GM12801 (cell line): ENCODE measurements around the gene ID3.

Experiments
- TF ChIP-seq, protein P1 (sequence below): IDR thresholded peaks from one replicate; pipeline ENCODE4 v1.5.1; 2011; ENCODE audit warnings: control low read depth; ENCODE audit not compliant: insufficient read length; ENCODE audit errors: extremely low read depth

ID3 gene

DNA sequence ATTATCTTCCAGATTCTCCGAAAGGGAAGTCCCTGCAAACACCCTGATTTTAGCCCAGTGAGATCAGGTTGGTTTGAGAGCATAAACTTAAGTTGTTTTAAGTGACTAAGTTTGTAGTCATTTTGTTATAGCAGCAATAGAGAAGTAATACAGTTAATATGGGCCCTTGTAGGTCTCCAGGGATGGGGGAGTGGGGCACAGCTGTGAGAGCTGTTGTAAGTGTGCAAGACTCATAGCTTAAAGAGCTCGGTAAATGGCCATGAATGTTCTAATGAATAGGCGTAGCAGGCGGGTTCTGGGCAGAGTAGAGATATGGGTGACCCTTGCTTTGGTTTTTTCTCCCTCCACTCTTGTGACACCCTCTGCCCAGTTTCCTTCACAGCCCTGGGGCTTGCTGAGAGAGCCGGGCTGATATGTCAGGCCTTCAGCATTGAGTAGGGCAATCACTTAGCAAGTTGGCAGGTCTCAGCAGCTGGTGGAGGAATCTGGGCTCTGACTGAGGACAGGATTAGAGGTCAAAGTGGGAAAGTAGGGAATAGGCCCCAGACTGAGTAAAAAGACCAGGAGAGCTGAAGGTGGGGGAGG lies 16.0 kb upstream of the ID3 start:
- TF ChIP-seq, protein P1, sequence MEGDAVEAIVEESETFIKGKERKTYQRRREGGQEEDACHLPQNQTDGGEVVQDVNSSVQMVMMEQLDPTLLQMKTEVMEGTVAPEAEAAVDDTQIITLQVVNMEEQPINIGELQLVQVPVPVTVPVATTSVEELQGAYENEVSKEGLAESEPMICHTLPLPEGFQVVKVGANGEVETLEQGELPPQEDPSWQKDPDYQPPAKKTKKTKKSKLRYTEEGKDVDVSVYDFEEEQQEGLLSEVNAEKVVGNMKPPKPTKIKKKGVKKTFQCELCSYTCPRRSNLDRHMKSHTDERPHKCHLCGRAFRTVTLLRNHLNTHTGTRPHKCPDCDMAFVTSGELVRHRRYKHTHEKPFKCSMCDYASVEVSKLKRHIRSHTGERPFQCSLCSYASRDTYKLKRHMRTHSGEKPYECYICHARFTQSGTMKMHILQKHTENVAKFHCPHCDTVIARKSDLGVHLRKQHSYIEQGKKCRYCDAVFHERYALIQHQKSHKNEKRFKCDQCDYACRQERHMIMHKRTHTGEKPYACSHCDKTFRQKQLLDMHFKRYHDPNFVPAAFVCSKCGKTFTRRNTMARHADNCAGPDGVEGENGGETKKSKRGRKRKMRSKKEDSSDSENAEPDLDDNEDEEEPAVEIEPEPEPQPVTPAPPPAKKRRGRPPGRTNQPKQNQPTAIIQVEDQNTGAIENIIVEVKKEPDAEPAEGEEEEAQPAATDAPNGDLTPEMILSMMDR, result no peak

DNA sequence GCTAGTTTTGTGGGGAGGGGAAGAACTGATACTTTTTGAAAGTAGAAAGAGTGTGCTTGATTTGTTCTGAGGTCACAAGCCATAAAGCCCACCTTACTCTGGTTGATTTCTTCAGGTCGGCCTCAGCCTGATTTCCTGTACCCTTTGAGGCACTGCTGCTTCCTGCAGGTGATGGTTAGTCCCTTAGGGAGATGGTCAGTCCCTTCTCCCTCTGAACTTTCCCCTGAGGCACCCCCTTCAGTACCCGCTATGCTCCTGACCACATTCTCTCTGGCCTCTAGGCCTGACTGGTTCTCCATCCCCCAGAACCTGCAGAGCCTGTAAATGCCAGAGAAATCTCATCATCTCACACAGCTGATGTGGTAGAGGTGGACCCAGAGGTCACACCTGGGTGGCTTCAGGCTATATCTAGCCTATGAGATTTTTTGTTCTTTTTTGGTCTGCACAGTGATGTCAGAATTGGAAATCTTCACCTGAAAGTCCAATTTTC lies 15.0 kb upstream of the ID3 start:
- TF ChIP-seq, protein P1, result no peak

DNA sequence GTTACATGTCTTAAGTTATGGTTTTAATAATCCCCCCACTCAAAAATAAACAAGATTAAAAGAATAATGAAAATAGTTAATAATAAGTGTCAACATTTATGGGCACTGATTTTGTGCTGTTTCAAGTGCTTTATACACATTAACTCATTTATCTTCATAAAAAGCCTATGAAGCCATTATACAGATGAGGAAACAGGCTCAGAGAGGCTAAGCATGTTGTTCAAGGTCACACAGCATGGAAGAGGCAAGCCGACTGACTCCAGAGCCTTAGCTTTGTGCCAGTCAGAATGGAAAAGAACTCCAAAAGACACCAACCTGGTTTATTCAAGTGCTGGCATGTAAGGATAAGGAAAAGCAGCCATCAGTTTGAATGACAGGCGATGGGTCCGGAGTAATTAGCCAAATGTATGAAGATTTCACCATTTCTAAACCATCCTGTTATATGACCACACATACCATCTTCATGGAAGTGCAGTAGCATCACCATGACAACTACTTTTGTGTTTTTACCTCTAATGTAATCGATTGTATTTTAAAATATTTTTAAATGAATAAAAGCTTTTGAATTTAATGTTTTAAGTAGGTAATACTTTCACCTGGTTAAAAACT lies 14.4 kb upstream of the ID3 start:
- TF ChIP-seq, protein P1, result no peak

DNA sequence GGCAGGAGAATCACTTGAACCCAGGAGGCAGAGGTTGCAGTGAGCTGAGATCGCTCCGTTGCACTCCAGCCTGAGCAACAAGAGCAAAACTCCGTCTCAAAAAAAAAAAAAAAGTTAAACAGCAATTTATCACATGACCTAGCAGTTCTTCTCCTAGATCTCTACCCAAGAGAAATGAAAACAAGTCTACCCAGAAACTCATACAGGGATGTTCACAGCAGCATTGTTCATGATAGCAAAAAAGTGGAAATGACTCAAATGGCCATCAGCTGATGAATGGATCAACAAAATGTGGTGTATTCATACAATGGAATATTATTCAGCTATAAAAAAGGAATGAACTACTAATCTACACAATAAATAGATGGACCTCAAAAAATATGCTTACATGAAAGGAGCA lies 12.2 kb upstream of the ID3 start:
- TF ChIP-seq, protein P1, result no peak

DNA sequence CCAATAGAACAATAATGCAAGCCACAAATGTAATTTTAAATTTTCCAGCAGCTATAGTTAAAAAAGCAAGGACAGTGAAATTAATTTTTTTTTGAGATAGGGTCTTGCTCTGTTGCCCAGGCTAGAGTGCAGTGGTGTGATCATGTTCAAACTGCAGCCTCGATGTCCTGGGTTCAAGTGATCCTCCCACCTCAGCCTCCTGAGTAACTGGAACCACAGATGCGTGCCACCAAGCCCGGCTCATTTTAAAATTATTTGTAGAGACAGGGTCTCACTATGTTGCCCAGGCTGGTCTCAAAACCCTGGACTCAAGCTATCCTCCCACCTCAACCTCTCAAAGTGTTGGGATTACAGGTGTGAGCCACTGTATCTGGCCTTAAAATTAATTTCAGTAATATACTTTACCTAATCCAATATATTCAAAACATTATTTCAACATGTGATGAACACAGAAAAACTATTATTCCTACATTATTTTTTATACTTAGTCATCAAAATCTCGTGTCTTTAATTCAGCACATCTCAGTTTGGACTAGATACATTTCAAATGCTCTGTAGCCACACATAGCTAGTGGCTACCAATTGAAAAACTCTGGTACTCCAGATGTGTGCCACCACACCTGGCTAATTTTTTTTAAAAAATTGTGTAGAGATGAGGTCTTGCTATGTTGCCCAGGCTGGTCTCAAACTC lies 10.8 kb upstream of the ID3 start:
- TF ChIP-seq, protein P1, result no peak

DNA sequence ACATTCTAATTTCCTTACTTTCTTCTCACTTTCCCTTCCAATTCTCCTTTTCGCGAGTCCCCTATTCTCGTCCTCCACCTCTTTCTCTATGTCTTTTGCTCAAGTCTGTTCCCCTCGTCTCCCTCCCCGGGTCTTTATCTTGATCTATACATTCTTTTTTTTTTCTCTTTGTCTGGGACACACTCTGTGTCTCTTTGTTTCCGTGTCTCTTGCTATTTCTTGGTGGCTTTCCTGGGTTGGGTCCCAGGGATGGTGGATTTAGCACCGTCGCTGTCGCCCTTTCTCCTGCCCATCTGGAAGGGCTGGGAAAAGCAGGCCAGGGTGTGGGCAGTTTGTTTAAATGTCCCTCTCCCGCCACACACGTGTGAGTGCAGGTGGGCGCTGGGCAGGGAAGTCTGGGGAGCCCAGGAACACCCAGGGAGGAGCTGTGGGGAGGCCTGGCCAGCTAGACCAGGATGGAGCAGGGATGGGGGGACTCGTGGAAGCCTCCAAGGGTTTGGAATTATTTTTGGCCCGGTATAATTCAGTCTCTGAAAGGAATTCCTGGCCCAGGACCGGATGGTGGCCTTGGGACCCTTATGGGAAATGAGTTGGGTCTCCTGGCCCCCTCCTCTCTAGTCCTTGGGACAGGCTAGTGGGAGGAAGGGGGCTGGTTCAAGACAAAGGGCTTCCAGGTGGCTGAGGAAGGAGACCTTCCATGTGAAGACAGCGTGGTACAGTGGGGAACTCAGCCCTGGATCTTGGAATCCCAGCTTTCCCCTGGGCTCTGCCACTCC lies 9.5 kb upstream of the ID3 start:
- TF ChIP-seq, protein P1, result no peak

DNA sequence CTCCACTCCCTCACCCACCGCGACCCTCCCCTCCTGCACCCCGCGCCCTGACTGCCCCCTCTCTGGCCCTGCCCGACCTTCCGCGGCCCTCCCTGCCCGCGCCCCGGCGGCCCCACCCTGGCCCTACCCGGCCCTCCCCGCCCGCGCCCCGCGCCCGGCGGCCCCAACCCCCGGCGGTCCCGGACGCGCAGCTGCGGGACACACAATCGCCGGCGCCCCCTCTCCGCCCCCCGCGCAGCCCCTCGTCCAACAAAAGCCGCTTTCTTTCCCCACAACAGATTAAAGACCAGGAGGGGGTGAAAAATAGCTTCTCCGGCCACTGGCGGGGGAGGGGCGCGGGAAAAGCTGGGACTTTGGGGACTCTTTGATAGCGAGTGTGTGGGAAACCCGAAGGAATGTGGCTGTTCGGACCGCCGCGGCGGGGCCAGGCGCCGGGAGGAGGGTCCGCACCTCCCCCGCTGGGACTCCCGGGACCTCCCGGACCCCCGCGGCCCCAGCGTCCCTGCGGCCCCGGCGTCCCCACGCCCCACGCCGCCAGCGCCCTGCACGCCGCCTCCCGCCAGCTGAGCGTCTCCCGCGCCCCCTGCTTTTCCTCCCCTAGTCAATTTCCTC lies 8.8 kb upstream of the ID3 start:
- TF ChIP-seq, protein P1, result no peak
